CD4-positive, alpha-beta T cell (primary cell): Measurements from ENCODE around the gene ANXA8. TPM values are rescaled to one million over a fixed set of nuclear protein-coding genes. Genes with fewer than 3 reads are reported as not detected.

Experiments used
- ATAC-seq: fragments of 200-7000 bp; cut with Tn5 transposase; one replicate; pipeline ENCODE4 v1.10.0; 2022; ENCODE audit warnings: mild to moderate bottlenecking; ENCODE audit not compliant: poor library complexity
- CTCF ChIA-PET: fragments of 350-600 bp; sonication (Branson Sonifier 250); formaldehyde crosslinking; loops from one replicate; lab custom pipeline; 2021; ENCODE audit warnings: antibody characterized with exemption, inconsistent platforms; lab: Charles Lee
- POLR2A ChIA-PET: fragments of 350-600 bp; sonication (Branson Sonifier 250); formaldehyde crosslinking; loops from one replicate; lab custom pipeline; 2021; ENCODE audit warnings: antibody characterized with exemption, inconsistent platforms; lab: Charles Lee
- DNase-seq, 14 experiments: peaks; one replicate each; pipeline ENCODE4 v3.0.0-alpha.2; 2013 to 2020; ENCODE audit warnings: mixed read lengths in 2 of 14
- H3K27ac ChIP-seq, 2 donors: one replicate each; pipeline versions ENCODE4 v1.5.1 to v1.7.0; 2013; ENCODE audit warnings: low read length in 2 of 2, low read depth in 1 of 2, mild to moderate bottlenecking in 1 of 2
- H3K27me3 ChIP-seq, 2 experiments: 1 replicate in 1 of 2; 2 replicates in 1 of 2; pipeline versions ENCODE4 v1.6.1 to v1.7.0; 2013; ENCODE audit warnings: low read length in 2 of 2, control low read depth in 1 of 2, mild to moderate bottlenecking in 1 of 2, moderate library complexity in 1 of 2; ENCODE audit not compliant: insufficient read depth in 2 of 2, control insufficient read depth in 1 of 2
- H3K36me3 ChIP-seq: one replicate; pipeline ENCODE4 v1.6.1; 2013; ENCODE audit warnings: low read length, control low read depth; ENCODE audit not compliant: insufficient read depth
- H3K4me1 ChIP-seq: one replicate; pipeline ENCODE4 v1.6.1; 2013; ENCODE audit warnings: low read length, control low read depth; ENCODE audit not compliant: insufficient read depth
- H3K4me3 ChIP-seq: one replicate; pipeline ENCODE4 v1.5.1; 2013; ENCODE audit warnings: mild to moderate bottlenecking, low read length, moderate library complexity
- H3K9me3 ChIP-seq, 2 experiments: 1 replicate in 1 of 2; 2 replicates in 1 of 2; pipeline versions ENCODE4 v1.6.1 to v1.7.0; 2013; ENCODE audit warnings: low read length in 2 of 2, mild to moderate bottlenecking in 2 of 2, control low read depth in 1 of 2, moderate library complexity in 1 of 2; ENCODE audit not compliant: control insufficient read depth in 1 of 2, insufficient read depth in 1 of 2
- H3K27ac Mint-ChIP-seq: one replicate; pipeline ENCODE4 v1.8.0; 2020; ENCODE audit warnings: mixed read lengths
- H3K27me3 Mint-ChIP-seq: one replicate; pipeline ENCODE4 v1.8.0; 2021; ENCODE audit warnings: mixed read lengths
- H3K36me3 Mint-ChIP-seq: one replicate; pipeline ENCODE4 v1.8.0; 2021; ENCODE audit warnings: low read depth, mixed read lengths
- H3K4me1 Mint-ChIP-seq: one replicate; pipeline ENCODE4 v1.8.0; 2021; ENCODE audit warnings: low read depth, mixed read lengths
- H3K4me3 Mint-ChIP-seq: one replicate; pipeline ENCODE4 v1.8.0; 2020; ENCODE audit warnings: mild to moderate bottlenecking, mixed read lengths
- H3K9me3 Mint-ChIP-seq: one replicate; pipeline ENCODE4 v1.8.0; 2020; ENCODE audit warnings: mixed read lengths
- intact Hi-C, 2 experiments: fragments of 100-400 bp; cut with DNase I in 1 of 2; cut with micrococcal nuclease in 1 of 2; formaldehyde crosslinking; loops; one replicate each; pipeline versions ENCODE4 v1.15.1 to v1.9.0; 2023 to 2025; cut with DNase I, micrococcal nuclease
- total RNA-seq, 174 experiments: library from RNA in 2 of 174; stranded (reverse) in 2 of 174; gene quantifications; one replicate each; pipeline ENCODE4 v1.2.3 and lab custom pipeline; 2021 to 2026
- TF ChIP-seq, protein P1 (sequence below): fragments of 200-600 bp; IDR thresholded peaks from one replicate; pipeline ENCODE4 v1.8.0; 2022; ENCODE audit warnings: antibody characterized with exemption, mild to moderate bottlenecking

Gene ANXA8
- total RNA-seq, 2 experiments from 2014 or later = not detected

DNA sequence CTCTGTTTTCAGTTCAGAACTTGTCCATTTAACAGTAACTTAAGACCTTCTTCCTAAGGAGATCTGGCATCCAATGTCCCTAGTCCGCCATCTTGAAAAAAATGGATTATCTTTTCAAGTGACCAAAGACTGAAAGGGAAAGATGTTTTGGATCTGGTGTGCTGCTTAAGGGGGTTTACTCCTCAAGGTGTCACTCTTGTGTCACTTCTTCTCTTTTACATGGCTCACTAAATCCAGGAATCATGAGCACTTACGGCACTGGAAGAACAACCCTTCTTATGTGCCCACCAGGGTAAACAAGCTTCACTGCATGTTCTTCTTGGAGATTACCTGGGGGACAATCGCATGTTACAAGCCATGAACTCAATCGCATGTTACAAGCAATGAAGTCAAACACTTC, 43.7 kb downstream of the ANXA8 start:
- peaks cover 6% of the 10 kb centered on the region for H3K9me3 Mint-ChIP-seq
- no peaks in the 10 kb centered on the region for H3K4me1 Mint-ChIP-seq

DNA sequence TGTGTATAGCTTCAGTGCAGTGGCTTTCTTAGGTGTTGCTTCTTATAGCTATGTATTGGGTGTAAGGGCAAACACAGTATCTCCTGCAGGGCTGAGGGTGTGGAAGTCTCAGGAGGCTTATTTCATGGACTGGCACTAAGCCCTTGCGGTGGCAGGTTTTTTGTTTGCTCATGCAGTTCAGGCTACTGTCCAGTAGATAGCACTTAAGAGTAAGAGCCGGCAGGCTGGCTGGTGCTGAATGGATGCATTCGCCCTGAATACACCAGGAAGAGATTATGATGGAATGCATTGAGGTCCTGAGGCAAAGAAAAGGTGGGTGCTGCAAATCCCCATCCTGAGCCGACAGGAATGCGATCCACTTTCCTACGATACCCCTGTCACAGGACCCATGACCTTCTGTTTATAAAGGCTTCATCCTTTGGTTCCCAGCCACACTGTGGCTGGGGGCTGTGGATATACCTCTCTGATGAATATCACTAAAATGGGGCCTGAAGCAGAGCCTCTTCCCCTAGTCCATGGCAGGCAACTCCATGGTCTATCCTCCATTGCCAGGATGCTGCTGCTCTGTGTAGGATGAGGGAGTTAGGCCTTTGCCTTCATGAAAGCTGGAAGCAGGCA, 44.9 kb downstream of the ANXA8 start:
- intact Hi-C loops = no loop called here
- H3K36me3 ChIP-seq = no peaks in the 10 kb centered on the region
- Mint-ChIP-seq H3K27ac (no peak overlapping the region), H3K27me3 (peaks cover 21% of the 10 kb centered on the region), H3K9me3 (peaks cover 7% of the 10 kb centered on the region), H3K36me3 (no peaks in the 10 kb centered on the region), H3K4me3 (no peak overlapping the region), H3K4me1 (no peaks in the 10 kb centered on the region)
- no peaks in the 10 kb centered on the region for H3K4me1 ChIP-seq
- DNase-seq (no peak), ATAC-seq (no peak)
- peaks cover 4 to 8% of the 10 kb centered on the region in 2 experiments for H3K27me3 ChIP-seq
- no peak overlapping the region for H3K4me3 ChIP-seq
- ChIA-PET POLR2A (no interaction called here), CTCF (no interaction called here)
- H3K27ac ChIP-seq = no peak overlapping the region
- peaks cover 5 to 15% of the 10 kb centered on the region in 2 experiments for H3K9me3 ChIP-seq
- TF ChIP-seq, protein P1, sequence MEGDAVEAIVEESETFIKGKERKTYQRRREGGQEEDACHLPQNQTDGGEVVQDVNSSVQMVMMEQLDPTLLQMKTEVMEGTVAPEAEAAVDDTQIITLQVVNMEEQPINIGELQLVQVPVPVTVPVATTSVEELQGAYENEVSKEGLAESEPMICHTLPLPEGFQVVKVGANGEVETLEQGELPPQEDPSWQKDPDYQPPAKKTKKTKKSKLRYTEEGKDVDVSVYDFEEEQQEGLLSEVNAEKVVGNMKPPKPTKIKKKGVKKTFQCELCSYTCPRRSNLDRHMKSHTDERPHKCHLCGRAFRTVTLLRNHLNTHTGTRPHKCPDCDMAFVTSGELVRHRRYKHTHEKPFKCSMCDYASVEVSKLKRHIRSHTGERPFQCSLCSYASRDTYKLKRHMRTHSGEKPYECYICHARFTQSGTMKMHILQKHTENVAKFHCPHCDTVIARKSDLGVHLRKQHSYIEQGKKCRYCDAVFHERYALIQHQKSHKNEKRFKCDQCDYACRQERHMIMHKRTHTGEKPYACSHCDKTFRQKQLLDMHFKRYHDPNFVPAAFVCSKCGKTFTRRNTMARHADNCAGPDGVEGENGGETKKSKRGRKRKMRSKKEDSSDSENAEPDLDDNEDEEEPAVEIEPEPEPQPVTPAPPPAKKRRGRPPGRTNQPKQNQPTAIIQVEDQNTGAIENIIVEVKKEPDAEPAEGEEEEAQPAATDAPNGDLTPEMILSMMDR = no peak

More for the DNA sequence above, 43.7 kb downstream of the ANXA8 start:
- Histone ChIP-seq H3K4me1 (no peaks in the 10 kb centered on the region), H3K4me3 (no peak overlapping the region), H3K27ac (no peak overlapping the region), H3K27me3 (peaks cover 4 to 8% of the 10 kb centered on the region in 2 experiments), H3K36me3 (no peaks in the 10 kb centered on the region), H3K9me3 (peaks cover 7 to 23% of the 10 kb centered on the region in 2 experiments)
- H3K36me3 Mint-ChIP-seq = no peaks in the 10 kb centered on the region
- TF ChIP-seq, protein P1 = no peak
- ATAC-seq (no peak), DNase-seq (no peak)
- H3K27ac Mint-ChIP-seq = no peak overlapping the region
- ChIA-PET POLR2A (no interaction called here), CTCF (no interaction called here)
- H3K27me3 Mint-ChIP-seq = peaks cover 21% of the 10 kb centered on the region
- intact Hi-C loops = no loop called here
- H3K4me3 Mint-ChIP-seq = no peak overlapping the region

DNA sequence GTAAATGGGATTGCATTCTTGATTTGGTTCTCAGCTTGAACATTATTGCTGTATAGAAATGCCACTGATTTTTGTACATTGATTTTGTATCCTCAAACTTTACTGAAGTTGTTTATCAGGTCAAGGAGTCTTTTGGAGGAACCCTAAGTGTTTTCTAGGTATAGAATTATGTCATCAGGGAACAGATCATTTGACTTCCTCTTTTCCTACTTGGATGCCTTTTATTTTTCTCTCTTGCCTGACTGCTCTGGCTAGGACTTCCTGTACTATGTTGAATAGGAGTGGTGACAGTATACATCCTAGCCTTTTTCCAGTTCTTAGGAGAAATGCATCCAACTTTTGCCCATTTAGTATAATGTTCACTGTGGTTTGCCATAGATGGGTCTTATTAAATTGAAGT, 48.8 kb downstream of the ANXA8 start:
- Histone ChIP-seq H3K4me1 (no peaks in the 10 kb centered on the region), H3K9me3 (peaks cover 0 to 5% of the 10 kb centered on the region in 2 experiments), H3K27ac (no peak overlapping the region), H3K27me3 (peaks cover 4 to 8% of the 10 kb centered on the region in 2 experiments), H3K4me3 (no peak overlapping the region), H3K36me3 (no peaks in the 10 kb centered on the region)
- POLR2A ChIA-PET = no interaction called here
- Mint-ChIP-seq H3K36me3 (no peaks in the 10 kb centered on the region), H3K4me1 (no peaks in the 10 kb centered on the region), H3K4me3 (no peak overlapping the region), H3K27me3 (peaks cover 5% of the 10 kb centered on the region), H3K9me3 (peaks cover 7% of the 10 kb centered on the region), H3K27ac (no peak overlapping the region)
- CTCF ChIA-PET = no interaction called here
- intact Hi-C loops = no loop called here
- TF ChIP-seq, protein P1 = no peak
- ATAC-seq = no peak
- DNase-seq = no peak
